H1 (cell line): ENCODE results near the gene ARHGAP15. TPM values are rescaled to one million over a fixed set of nuclear protein-coding genes. Genes with fewer than 3 reads are reported as not detected.

ENCODE experiments used
- CTCF ChIA-PET: fragments of 300-600 bp; sonication (Branson Sonifier 250); formaldehyde crosslinking; loops from one replicate; lab custom pipeline; 2021; ENCODE audit not compliant: partially characterized antibody; lab: Charles Lee
- POLR2A ChIA-PET: fragments of 300-600 bp; sonication (Branson Sonifier 250); formaldehyde crosslinking; loops from one replicate; lab custom pipeline; 2021; ENCODE audit warnings: inconsistent platforms; ENCODE audit not compliant: partially characterized antibody; lab: Charles Lee
- DNase-seq, 2 experiments: peaks; one replicate each; pipeline versions ENCODE4 v3.0.0 to v3.0.0-alpha.2; 2010 to 2022; ENCODE audit warnings: low spot score in 2 of 2, low read depth in 1 of 2, mixed read lengths in 1 of 2
- FAIRE-seq: peaks from 2 replicates; lab custom pipeline; 2011; peaks lifted over from hg19 to GRCh38; lab: Jason Lieb, UNC
- H2AFZ ChIP-seq: 2 replicates; pipeline ENCODE4 v1.8.1; 2012; ENCODE audit warnings: low read length, inconsistent platforms
- H2AK5ac ChIP-seq: 2 replicates; pipeline ENCODE4 v1.6.1; 2013; ENCODE audit warnings: low read depth, low read length
- H2BK120ac ChIP-seq: replicated peaks from 2 replicates; pipeline ENCODE3; 2013; ENCODE audit warnings: low read depth, low read length, inconsistent platforms
- H2BK12ac ChIP-seq: 2 replicates; pipeline ENCODE4 v1.6.1; 2013; ENCODE audit warnings: low read depth, low read length
- H2BK15ac ChIP-seq: 2 replicates; pipeline ENCODE4 v1.6.1; 2013; ENCODE audit warnings: low read length
- H2BK20ac ChIP-seq: 2 replicates; pipeline ENCODE4 v1.6.1; 2013; ENCODE audit warnings: low read length
- H2BK5ac ChIP-seq: 2 replicates; pipeline ENCODE4 v1.6.1; 2013; ENCODE audit warnings: low read depth, low read length
- H3K14ac ChIP-seq: 2 replicates; pipeline ENCODE4 v1.6.1; 2013; ENCODE audit warnings: inconsistent platforms; ENCODE audit not compliant: insufficient read length
- H3K18ac ChIP-seq: 2 replicates; pipeline ENCODE4 v1.6.1; 2013; ENCODE audit warnings: low read length; ENCODE audit errors: extremely low read depth
- H3K23ac ChIP-seq: 2 replicates; pipeline ENCODE4 v1.6.1; 2013; ENCODE audit warnings: inconsistent platforms; ENCODE audit not compliant: insufficient read length
- H3K23me2 ChIP-seq: 2 replicates; pipeline ENCODE4 v1.6.1; 2013; ENCODE audit warnings: low read depth, low read length
- H3K27ac ChIP-seq: 2 replicates; pipeline ENCODE4 v1.6.1; 2011; ENCODE audit warnings: low read depth, low read length, inconsistent platforms
- H3K27me3 ChIP-seq, 4 experiments: replicated peaks in 1 of 4; 1 replicate in 1 of 4; 2 replicates in 3 of 4; pipeline versions ENCODE4 v1.6.1 to v1.8.1; 2011 to 2013; ENCODE audit warnings: low read length in 3 of 4, mild to moderate bottlenecking in 3 of 4, inconsistent platforms in 2 of 4, mixed read lengths in 2 of 4, moderate library complexity in 1 of 4; ENCODE audit not compliant: control insufficient read depth in 3 of 4, insufficient read depth in 3 of 4; ENCODE audit errors: extremely low read depth in 1 of 4
- H3K36me3 ChIP-seq, 4 experiments: 2 replicates each; pipeline versions ENCODE4 v1.6.1 to v1.8.1; 2011 to 2013; ENCODE audit warnings: mild to moderate bottlenecking in 4 of 4, low read length in 3 of 4, moderate library complexity in 2 of 4, control low read depth in 1 of 4, inconsistent platforms in 1 of 4; ENCODE audit not compliant: insufficient read depth in 4 of 4, control insufficient read depth in 2 of 4
- H3K4ac ChIP-seq: replicated peaks from 2 replicates; pipeline ENCODE3; 2013; ENCODE audit warnings: low read length, low read depth, mixed read lengths, inconsistent platforms; ENCODE audit not compliant: insufficient read length
- H3K4me1 ChIP-seq, 4 experiments: replicated peaks in 1 of 4; 1 replicate in 1 of 4; 2 replicates in 3 of 4; pipeline versions ENCODE4 v1.6.1 to v1.8.1; 2011 to 2013; ENCODE audit warnings: low read length in 3 of 4, inconsistent platforms in 2 of 4, mixed read lengths in 1 of 4; ENCODE audit not compliant: insufficient read depth in 4 of 4, control insufficient read depth in 3 of 4
- H3K4me2 ChIP-seq, 2 experiments: 2 replicates each; pipeline versions ENCODE4 v1.6.1 to v1.8.1; 2011 to 2013; ENCODE audit warnings: low read depth in 2 of 2, low read length in 2 of 2, control low read depth in 1 of 2, inconsistent platforms in 1 of 2, mild to moderate bottlenecking in 1 of 2; ENCODE audit not compliant: insufficient read depth in 1 of 2
- H3K4me3 ChIP-seq, 4 experiments: fragments of 200-600, 300-600 bp in 1 of 4; sonication (generic), shearing (Covaris generic), sonication (Bioruptor Twin) in 1 of 4; 2 replicates each; pipeline versions ENCODE4 v1.5.1 to v1.8.1; 2011 to 2016; ENCODE audit warnings: low read length in 4 of 4, low read depth in 3 of 4, control low read depth in 2 of 4, inconsistent platforms in 2 of 4, mild to moderate bottlenecking in 2 of 4, mixed read lengths in 1 of 4, moderate library complexity in 1 of 4; ENCODE audit not compliant: insufficient read depth in 2 of 4; ENCODE audit errors: extremely low read depth in 1 of 4
- H3K56ac ChIP-seq: replicated peaks from 2 replicates; pipeline ENCODE3; 2013; ENCODE audit warnings: low read depth, mild to moderate bottlenecking, mixed read lengths, low read length, inconsistent platforms; ENCODE audit not compliant: insufficient read length
- H3K79me1 ChIP-seq: 2 replicates; pipeline ENCODE4 v1.6.1; 2013; ENCODE audit warnings: low read depth, low read length, control low read depth
- H3K79me2 ChIP-seq, 2 experiments: 2 replicates each; pipeline versions ENCODE4 v1.6.1 to v1.8.1; 2012 to 2013; ENCODE audit warnings: low read length in 2 of 2, mild to moderate bottlenecking in 2 of 2, inconsistent platforms in 1 of 2; ENCODE audit not compliant: insufficient read depth in 2 of 2, control insufficient read depth in 1 of 2
- H3K9ac ChIP-seq, 4 experiments: replicated peaks in 1 of 4; 1 replicate in 1 of 4; 2 replicates in 3 of 4; pipeline versions ENCODE4 v1.6.1 to v1.8.1; 2011 to 2013; ENCODE audit warnings: low read depth in 3 of 4, low read length in 3 of 4, control low read depth in 2 of 4, mild to moderate bottlenecking in 2 of 4, moderate library complexity in 2 of 4, inconsistent platforms in 1 of 4; ENCODE audit errors: extremely low read depth in 1 of 4
- H3K9me3 ChIP-seq, 2 experiments: 2 replicates each; pipeline versions ENCODE4 v1.6.1 to v1.8.1; 2012 to 2013; ENCODE audit warnings: mild to moderate bottlenecking in 2 of 2, moderate library complexity in 2 of 2, control low read depth in 1 of 2, inconsistent platforms in 1 of 2, low read depth in 1 of 2, low read length in 1 of 2, mixed read lengths in 1 of 2; ENCODE audit not compliant: insufficient read depth in 2 of 2
- H4K20me1 ChIP-seq, 2 experiments: replicated peaks in 1 of 2; 2 replicates each; pipeline versions ENCODE3 to v1.8.1; 2011 to 2013; ENCODE audit warnings: inconsistent platforms in 2 of 2, low read length in 2 of 2, mild to moderate bottlenecking in 1 of 2; ENCODE audit not compliant: insufficient read depth in 2 of 2, control insufficient read depth in 1 of 2
- H4K5ac ChIP-seq: 2 replicates; pipeline ENCODE4 v1.6.1; 2013; ENCODE audit warnings: low read length, low read depth, mixed read lengths, inconsistent platforms; ENCODE audit not compliant: insufficient read length
- H4K8ac ChIP-seq: 2 replicates; pipeline ENCODE4 v1.8.0; 2013; ENCODE audit warnings: mild to moderate bottlenecking, moderate library complexity, low read length, inconsistent platforms; ENCODE audit not compliant: insufficient read depth; ENCODE audit errors: extremely low read depth
- H4K91ac ChIP-seq: replicated peaks from 2 replicates; pipeline ENCODE3; 2013; ENCODE audit warnings: low read length, mixed read lengths, inconsistent platforms; ENCODE audit not compliant: insufficient read length
- CBX5 ChIP-seq: fragments of 300-800, 300-1000 bp; sonication (generic); IDR thresholded peaks from 2 replicates; pipeline ENCODE4 v1.7.1; 2016; ENCODE audit warnings: antibody characterized with exemption, low read length, low read depth
- POLR2A ChIP-seq, 2 experiments: IDR thresholded peaks; 1 replicate in 1 of 2; 2 replicates in 1 of 2; pipeline ENCODE4 v1.6.1; 2011; ENCODE audit warnings: low read depth in 2 of 2, low read length in 2 of 2, mild to moderate bottlenecking in 2 of 2; ENCODE audit errors: control extremely low read depth in 1 of 2
- WGBS, 2 experiments: shearing (Covaris generic) in 1 of 2; methylation state at CpG; one replicate each; pipeline versions ENCODE4 v1.1.6 to v1.1.7; 2013 to 2015; ENCODE audit warnings: low lambda C conversion rate in 2 of 2, mixed read lengths in 2 of 2, inconsistent platforms in 1 of 2, low coverage in 1 of 2, missing lambda C conversion rate in 1 of 2; ENCODE audit not compliant: insufficient replicate concordance in 2 of 2, insufficient coverage in 1 of 2, insufficient read length in 1 of 2; ENCODE audit errors: extremely low coverage in 1 of 2, missing lambda C conversion rate in 1 of 2; 5-methylcytosine and 5-hydroxymethylcytosine counted together
- polyA plus RNA-seq, 7 experiments: library from polyadenylated mRNA; depleted of rRNA in 3 of 7; stranded (reverse) in 5 of 7; unstranded in 2 of 7; fragments of >200 nt in 5 of 7; fragments of 200-250 nt in 2 of 7; gene quantifications; 1 replicate in 5 of 7; 2 replicates in 1 of 7; 4 replicates in 1 of 7; pipeline versions ENCODE4 v1.2.1 to v1.2.3, GENCODE V29; 2011 to 2013; ENCODE audit warnings: missing spikeins in 2 of 7, mixed read lengths in 2 of 7
- total RNA-seq: library from RNA; stranded (reverse); fragmentation: NEBNext Ultra II Directional; extraction: Animal tissue kit (Norgen Biotek cat#: 25700); gene quantifications from 2 replicates; pipeline ENCODE4 v1.2.1, GENCODE V29; 2021

The ARHGAP15 gene
- total and polyA plus RNA-seq, 2 of the 8 experiments (the other 6 are each of a cell fraction or from before 2014, with no cell fraction given), result not detected

- Histone ChIP-seq H2BK120ac (no peak overlapping the region), H3K27ac (no peak overlapping the region), H2AFZ (no peak overlapping the region), H4K8ac (no peak overlapping the region), H3K79me2 (no peaks in the 10 kb centered on the region), H4K20me1 (no peaks in the 10 kb centered on the region), H3K9ac (no peak overlapping the region), H4K91ac (no peak overlapping the region), H2BK5ac (no peak overlapping the region), H3K56ac (no peak overlapping the region), H3K18ac (no peak overlapping the region), H2BK15ac (no peak overlapping the region), H4K5ac (no peak overlapping the region), H3K27me3 (no peaks in the 10 kb centered on the region), H3K14ac (no peak overlapping the region), H3K4me2 (no peak overlapping the region), H2AK5ac (no peak overlapping the region), H3K23me2 (no peaks in the 10 kb centered on the region), H3K4ac (no peak overlapping the region), H3K23ac (no peak overlapping the region), H3K36me3 (no peaks in the 10 kb centered on the region), H3K4me3 (no peak overlapping the region), H2BK12ac (no peak overlapping the region), H2BK20ac (no peak overlapping the region), H3K9me3 (no peaks in the 10 kb centered on the region), H3K79me1 (no peaks in the 10 kb centered on the region), H3K4me1 (no peaks in the 10 kb centered on the region)
- ChIA-PET CTCF (interaction anchor here (0.6 kb wide), 1 partner anchor 477 kb away, joined by 4 read pairs; no protein-coding TSS in a partner anchor), POLR2A (no interaction called here)
- 95% methylated on average over 4 of the region's 4 CpGs; no CpG with 5 or more reads in 1 of the 2 experiments for WGBS, 2 experiments
- DNase-seq, result no peak
- no peak for FAIRE-seq
- TF ChIP-seq CBX5 (no peak), POLR2A (IDR thresholded peaks at IDR 0.05; ENCODE audit: control extremely low read depth in 1 of 2, low read depth in 2 of 2, low read length in 2 of 2) (no peak)
These were observed 322.5 kb downstream of the ARHGAP15 start for GRCh38 chr2:143451642-143452281.
